Activated CD4-positive, alpha-beta memory T cell treated with anti-CD3 and anti-CD28 coated beads for 36 hours (primary cell): Measurements from ENCODE around the gene GRID2. TPM values are rescaled to one million over a fixed set of nuclear protein-coding genes. Genes with fewer than 3 reads are reported as not detected.

Experiments
- CTCF ChIA-PET: fragments of 350-600 bp; sonication (Branson Sonifier 250); formaldehyde crosslinking; loops from one replicate; lab custom pipeline; 2021; ENCODE audit warnings: antibody characterized with exemption, inconsistent platforms; lab: Charles Lee
- POLR2A ChIA-PET: fragments of 350-600 bp; sonication (Branson Sonifier 250); formaldehyde crosslinking; loops from one replicate; lab custom pipeline; 2021; ENCODE audit warnings: antibody characterized with exemption; lab: Charles Lee
- DNase-seq: peaks from one replicate; pipeline ENCODE4 v3.0.0-alpha.2; 2020
- H3K27ac Mint-ChIP-seq: one replicate; pipeline ENCODE4 v1.8.0; 2021; ENCODE audit warnings: mixed read lengths
- H3K27me3 Mint-ChIP-seq: one replicate; pipeline ENCODE4 v1.8.0; 2021; ENCODE audit warnings: mixed read lengths
- H3K36me3 Mint-ChIP-seq: one replicate; pipeline ENCODE4 v1.8.0; 2021; ENCODE audit warnings: mixed read lengths
- H3K4me1 Mint-ChIP-seq: one replicate; pipeline ENCODE4 v1.8.0; 2021; ENCODE audit warnings: low read depth, mixed read lengths
- H3K4me3 Mint-ChIP-seq: one replicate; pipeline ENCODE4 v1.8.0; 2021; ENCODE audit warnings: mild to moderate bottlenecking, mixed read lengths
- H3K9me3 Mint-ChIP-seq: one replicate; pipeline ENCODE4 v1.8.0; 2021; ENCODE audit warnings: mixed read lengths
- intact Hi-C: fragments of 100-400 bp; cut with micrococcal nuclease; formaldehyde crosslinking; loops from one replicate; pipeline ENCODE4 v1.15.1; 2023
- total RNA-seq, 2 experiments: library from RNA; stranded (reverse); gene quantifications; one replicate each; pipeline ENCODE4 v1.2.3, GENCODE V29; 2021

GRID2 gene
- total RNA-seq, 2 experiments from 2014 or later = not detected

DNA sequence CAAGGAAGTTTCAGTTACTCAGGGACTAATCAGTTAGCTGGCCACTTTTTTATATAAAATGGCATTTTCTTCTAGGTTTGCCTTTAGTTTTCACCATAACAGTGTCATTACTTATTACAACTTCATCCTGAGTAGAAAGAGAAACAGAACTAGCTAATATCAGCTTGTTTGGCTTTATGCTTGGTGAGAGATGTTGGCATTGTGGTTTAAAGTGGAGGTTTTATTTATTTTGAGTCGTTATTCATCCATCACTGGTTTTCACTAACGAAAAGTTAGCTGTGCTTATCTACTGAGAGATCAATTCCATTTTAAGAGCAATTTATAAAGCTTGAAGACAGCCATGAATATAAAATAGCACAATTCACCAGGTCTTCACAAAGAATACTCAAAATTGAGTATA lies 714.5 kb downstream of the GRID2 start:
- H3K4me3 Mint-ChIP-seq = no peak overlapping the region
- H3K9me3 Mint-ChIP-seq = peaks cover 3% of the 10 kb centered on the region
- ChIA-PET CTCF (no interaction called here), POLR2A (no interaction called here)
- DNase-seq = no peak
- no peak overlapping the region for H3K27ac Mint-ChIP-seq
- intact Hi-C loops = no loop called here
- no peaks in the 10 kb centered on the region for H3K27me3 Mint-ChIP-seq
- no peaks in the 10 kb centered on the region for H3K36me3 Mint-ChIP-seq
- no peaks in the 10 kb centered on the region for H3K4me1 Mint-ChIP-seq

GRCh38 chr4:93018806-93019205 lies 715.0 kb downstream of the GRID2 start:
- Mint-ChIP-seq H3K9me3 (peaks cover 3% of the 10 kb centered on the region), H3K36me3 (no peaks in the 10 kb centered on the region), H3K4me1 (no peaks in the 10 kb centered on the region), H3K4me3 (no peak overlapping the region), H3K27me3 (no peaks in the 10 kb centered on the region), H3K27ac (no peak overlapping the region)
- CTCF ChIA-PET = no interaction called here
- POLR2A ChIA-PET = no interaction called here
- intact Hi-C loops = no loop called here
- no peak for DNase-seq

DNA sequence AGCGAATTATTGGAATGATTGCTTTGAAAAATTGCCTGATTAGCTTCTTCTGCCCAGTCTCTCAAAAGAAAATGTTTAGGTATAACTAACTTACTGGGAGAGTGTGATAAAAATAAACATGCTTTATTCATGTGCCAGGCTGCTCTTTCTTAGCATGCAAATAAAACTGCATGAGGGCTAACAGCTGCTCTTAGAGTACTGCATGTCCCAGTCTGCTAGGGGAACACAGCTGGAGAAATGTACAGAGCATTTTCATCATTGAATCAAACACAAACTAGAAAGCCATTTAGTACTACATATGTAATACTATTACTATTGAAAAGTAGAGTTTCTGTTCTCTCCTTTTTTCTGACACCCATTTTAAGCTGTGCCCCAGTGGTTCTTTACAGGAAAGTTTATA lies 726.0 kb downstream of the GRID2 start:
- H3K27ac Mint-ChIP-seq = no peak overlapping the region
- intact Hi-C loops = no loop called here
- H3K4me3 Mint-ChIP-seq = no peak overlapping the region
- H3K9me3 Mint-ChIP-seq = peaks cover 2% of the 10 kb centered on the region
- H3K27me3 Mint-ChIP-seq = no peaks in the 10 kb centered on the region
- CTCF ChIA-PET = no interaction called here
- H3K4me1 Mint-ChIP-seq = no peaks in the 10 kb centered on the region
- POLR2A ChIA-PET = no interaction called here
- no peak for DNase-seq
- H3K36me3 Mint-ChIP-seq = no peaks in the 10 kb centered on the region

GRCh38 chr4:93030670-93031069 lies 726.9 kb downstream of the GRID2 start:
- H3K9me3 Mint-ChIP-seq = peaks cover 3% of the 10 kb centered on the region
- H3K4me3 Mint-ChIP-seq = no peak overlapping the region
- POLR2A ChIA-PET = no interaction called here

DNA sequence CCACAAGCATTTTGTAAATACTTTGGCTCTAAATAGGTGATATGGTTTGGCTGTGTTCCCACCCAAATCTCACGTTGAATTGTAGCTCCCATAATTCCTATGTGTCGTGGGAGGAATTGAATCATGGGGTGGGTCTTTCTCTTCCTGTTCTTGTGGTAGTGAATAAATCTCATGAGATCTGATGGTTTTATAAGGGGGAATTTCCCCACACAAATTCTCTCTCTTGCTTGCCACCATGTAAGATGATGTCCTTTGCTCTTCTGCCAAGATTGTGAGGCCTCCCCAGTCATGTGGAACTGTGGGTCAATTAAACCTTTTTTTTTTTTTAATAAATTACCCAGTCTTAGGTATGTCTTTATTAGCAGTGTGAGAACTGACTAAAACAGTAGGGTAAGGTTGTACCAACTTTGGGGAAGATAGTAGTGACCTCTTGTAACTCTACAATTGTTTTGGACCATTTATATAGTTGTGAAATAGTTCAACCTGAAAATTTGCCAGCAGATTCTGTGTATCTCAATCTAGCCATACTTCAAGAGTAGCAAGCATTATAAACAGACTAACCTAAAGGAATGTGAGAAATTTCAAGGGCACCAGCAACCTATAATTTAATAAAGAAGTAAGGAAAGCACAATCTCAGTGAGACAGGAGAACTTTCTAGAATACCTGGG lies 727.8 kb downstream of the GRID2 start:
- Mint-ChIP-seq H3K27ac (no peak overlapping the region), H3K4me3 (no peak overlapping the region), H3K36me3 (no peaks in the 10 kb centered on the region), H3K4me1 (no peaks in the 10 kb centered on the region), H3K27me3 (no peaks in the 10 kb centered on the region), H3K9me3 (peaks cover 3% of the 10 kb centered on the region)
- ChIA-PET POLR2A (no interaction called here), CTCF (no interaction called here)
- intact Hi-C loops = no loop called here
- no peak for DNase-seq

More at GRCh38 chr4:93030670-93031069, 726.9 kb downstream of the GRID2 start:
- Mint-ChIP-seq H3K27me3 (no peaks in the 10 kb centered on the region), H3K36me3 (no peaks in the 10 kb centered on the region), H3K4me1 (no peaks in the 10 kb centered on the region), H3K27ac (no peak overlapping the region)
- CTCF ChIA-PET = no interaction called here
- no peak for DNase-seq
- intact Hi-C loops = no loop called here

GRCh38 chr4:93042746-93043145 lies 739.0 kb downstream of the GRID2 start:
- ChIA-PET POLR2A (no interaction called here), CTCF (no interaction called here)
- intact Hi-C loops = no loop called here

DNA sequence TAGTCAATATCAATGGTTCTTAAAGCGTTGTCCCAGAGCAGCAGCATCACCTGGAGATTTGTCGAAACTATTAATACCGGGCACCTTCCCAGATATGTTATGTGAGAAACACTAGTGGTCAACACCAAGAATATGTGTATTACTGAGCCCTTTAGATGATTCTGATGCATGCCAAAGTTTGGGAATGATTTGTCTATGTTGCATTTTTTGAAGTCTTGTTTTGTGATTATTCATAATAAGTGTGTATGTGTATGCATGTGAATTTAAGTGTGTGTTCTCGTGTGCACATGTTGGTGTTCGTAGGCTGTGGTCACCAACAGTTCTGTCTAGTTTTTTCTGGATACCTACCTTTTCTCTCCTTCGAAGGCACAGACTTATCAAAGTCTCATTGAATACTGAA lies 749.4 kb downstream of the GRID2 start:
- intact Hi-C loops = no loop called here
- Mint-ChIP-seq H3K9me3 (peaks cover 3% of the 10 kb centered on the region), H3K36me3 (no peaks in the 10 kb centered on the region), H3K4me1 (no peaks in the 10 kb centered on the region), H3K4me3 (no peak overlapping the region), H3K27me3 (no peaks in the 10 kb centered on the region), H3K27ac (no peak overlapping the region)
- POLR2A ChIA-PET = no interaction called here
- CTCF ChIA-PET = no interaction called here
- no peak for DNase-seq

More at GRCh38 chr4:93042746-93043145, 739.0 kb downstream of the GRID2 start:
- Mint-ChIP-seq H3K4me1 (no peaks in the 10 kb centered on the region), H3K4me3 (no peak overlapping the region), H3K27me3 (no peaks in the 10 kb centered on the region), H3K36me3 (no peaks in the 10 kb centered on the region), H3K9me3 (peaks cover 5% of the 10 kb centered on the region), H3K27ac (no peak overlapping the region)
- DNase-seq = no peak

GRCh38 chr4:93061826-93062225 lies 758.1 kb downstream of the GRID2 start:
- H3K27me3 Mint-ChIP-seq = no peaks in the 10 kb centered on the region

GRCh38 chr4:93063325-93063724 lies 759.6 kb downstream of the GRID2 start:
- intact Hi-C loops = no loop called here
- Mint-ChIP-seq H3K36me3 (no peaks in the 10 kb centered on the region), H3K27ac (no peak overlapping the region), H3K27me3 (no peaks in the 10 kb centered on the region), H3K9me3 (no peaks in the 10 kb centered on the region), H3K4me3 (no peak overlapping the region), H3K4me1 (no peaks in the 10 kb centered on the region)
- ChIA-PET POLR2A (no interaction called here), CTCF (no interaction called here)
- no peak for DNase-seq

More at GRCh38 chr4:93061826-93062225, 758.1 kb downstream of the GRID2 start:
- H3K27ac Mint-ChIP-seq = no peak overlapping the region
- no peaks in the 10 kb centered on the region for H3K4me1 Mint-ChIP-seq
- H3K36me3 Mint-ChIP-seq = no peaks in the 10 kb centered on the region
- DNase-seq = no peak
- H3K4me3 Mint-ChIP-seq = no peak overlapping the region
- H3K9me3 Mint-ChIP-seq = no peaks in the 10 kb centered on the region
- intact Hi-C loops = no loop called here
- ChIA-PET POLR2A (no interaction called here), CTCF (no interaction called here)

DNA sequence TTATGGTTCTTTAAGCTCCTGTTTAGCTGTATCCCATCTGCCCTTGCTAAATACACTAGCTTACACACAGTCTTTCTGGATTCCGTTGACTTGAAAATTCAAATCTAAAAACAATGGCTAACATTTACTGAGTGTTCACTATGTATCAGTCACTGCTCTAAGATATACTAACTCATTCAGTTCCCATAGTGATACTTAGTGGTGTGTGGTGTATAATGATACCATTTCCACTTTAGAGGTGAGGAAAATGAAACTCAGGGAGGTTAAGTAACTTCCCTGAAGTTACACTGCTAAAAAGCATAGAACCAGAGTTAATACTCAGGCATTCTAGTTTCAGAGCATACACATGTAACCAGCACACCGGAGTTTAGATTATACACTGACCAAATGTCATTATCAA lies 762.0 kb downstream of the GRID2 start:
- no peak for DNase-seq
- no peak overlapping the region for H3K4me3 Mint-ChIP-seq
- H3K36me3 Mint-ChIP-seq = no peaks in the 10 kb centered on the region
- ChIA-PET CTCF (no interaction called here), POLR2A (no interaction called here)
- intact Hi-C loops = no loop called here
- H3K27ac Mint-ChIP-seq = no peak overlapping the region
- H3K27me3 Mint-ChIP-seq = no peaks in the 10 kb centered on the region
- H3K4me1 Mint-ChIP-seq = no peaks in the 10 kb centered on the region
- H3K9me3 Mint-ChIP-seq = no peaks in the 10 kb centered on the region

DNA sequence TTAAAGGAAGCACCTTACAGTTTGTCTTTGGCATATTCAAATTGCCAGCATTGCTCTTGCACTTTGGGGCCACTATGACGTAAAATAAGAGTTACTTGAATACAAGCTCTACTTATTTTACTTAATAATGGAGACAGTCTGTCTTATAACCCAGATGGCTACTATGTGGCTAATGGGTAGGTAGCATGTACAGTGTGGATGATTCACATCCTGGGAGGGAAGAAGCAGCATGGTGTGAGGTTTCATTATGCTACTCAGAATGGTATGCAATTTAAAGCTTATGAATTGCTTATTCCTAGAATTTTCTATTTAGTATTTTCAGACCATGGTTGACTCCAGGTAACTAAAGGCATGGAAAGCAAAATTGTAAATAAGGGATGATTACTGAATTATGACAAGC lies 763.0 kb downstream of the GRID2 start:
- no peaks in the 10 kb centered on the region for H3K4me1 Mint-ChIP-seq
- H3K9me3 Mint-ChIP-seq = no peaks in the 10 kb centered on the region
- no peak for DNase-seq
- no peaks in the 10 kb centered on the region for H3K36me3 Mint-ChIP-seq
- ChIA-PET CTCF (no interaction called here), POLR2A (no interaction called here)
- intact Hi-C loops = no loop called here
- no peak overlapping the region for H3K4me3 Mint-ChIP-seq
- no peaks in the 10 kb centered on the region for H3K27me3 Mint-ChIP-seq
- H3K27ac Mint-ChIP-seq = no peak overlapping the region

DNA sequence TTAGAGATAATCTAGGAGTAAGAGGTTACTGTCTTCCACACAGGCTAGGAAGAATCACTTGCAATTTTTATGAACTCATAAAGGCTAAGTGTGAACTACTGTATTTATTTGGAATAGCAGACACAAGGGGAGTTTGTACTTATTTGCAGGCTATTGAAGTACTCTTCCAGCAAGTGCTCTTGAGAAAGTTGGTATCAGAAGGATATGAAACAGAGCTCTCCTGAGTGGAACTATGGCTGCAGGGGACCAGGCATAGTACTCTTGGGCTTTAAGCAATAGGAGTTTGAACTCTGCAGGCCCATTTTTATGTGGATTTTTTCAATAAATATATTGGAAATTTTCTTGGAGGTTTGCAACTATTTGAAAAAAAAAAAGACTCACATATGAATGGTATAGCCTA lies 768.5 kb downstream of the GRID2 start:
- Mint-ChIP-seq H3K9me3 (peaks cover 5% of the 10 kb centered on the region), H3K4me1 (no peaks in the 10 kb centered on the region), H3K27ac (no peak overlapping the region), H3K36me3 (no peaks in the 10 kb centered on the region), H3K4me3 (no peak overlapping the region), H3K27me3 (no peaks in the 10 kb centered on the region)
- intact Hi-C loops = no loop called here
- CTCF ChIA-PET = no interaction called here
- POLR2A ChIA-PET = no interaction called here
- DNase-seq = no peak

- Mint-ChIP-seq H3K27ac (no peak overlapping the region), H3K27me3 (no peaks in the 10 kb centered on the region), H3K9me3 (peaks cover under 1% of the 10 kb centered on the region), H3K4me3 (no peak overlapping the region), H3K36me3 (no peaks in the 10 kb centered on the region), H3K4me1 (no peaks in the 10 kb centered on the region)
- intact Hi-C loops = no loop called here
- no peak for DNase-seq
- ChIA-PET POLR2A (no interaction called here), CTCF (no interaction called here)
Measured at GRCh38 chr4:93080316-93080715, 776.5 kb downstream of the GRID2 start.
